Suppressor macrophage (primary cell): ENCODE data around the gene GNPTAB.
"Not testable (repeated sequence)": the region's sequence is repeated elsewhere in the genome, so short reads cannot be mapped to it uniquely, and the experiment has no call there.

ENCODE experiments used
- DNase-seq, 4 experiments: peaks; one replicate each; pipeline ENCODE4 v3.0.0-alpha.2; 2020 to 2022

The GNPTAB gene

DNA sequence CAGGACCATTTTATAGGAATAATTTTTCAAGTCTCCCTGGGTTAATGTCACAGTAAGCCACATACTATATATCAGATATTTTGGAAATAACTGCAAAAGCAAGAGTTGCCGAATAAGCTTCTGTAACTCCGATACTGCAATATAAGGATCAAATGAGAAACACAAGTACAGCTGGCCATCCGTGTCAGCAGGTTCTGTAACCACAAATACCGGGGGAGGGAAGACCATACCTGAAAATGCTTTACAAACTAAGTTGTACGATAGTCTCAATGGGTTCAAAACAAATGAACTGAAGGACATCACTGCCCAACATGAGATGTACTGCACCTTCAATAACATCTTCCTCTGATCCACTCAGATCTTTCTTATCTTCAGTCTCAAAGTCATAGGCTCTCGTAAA is 93.3 kb downstream of the GNPTAB start:
- no peak for DNase-seq

DNA sequence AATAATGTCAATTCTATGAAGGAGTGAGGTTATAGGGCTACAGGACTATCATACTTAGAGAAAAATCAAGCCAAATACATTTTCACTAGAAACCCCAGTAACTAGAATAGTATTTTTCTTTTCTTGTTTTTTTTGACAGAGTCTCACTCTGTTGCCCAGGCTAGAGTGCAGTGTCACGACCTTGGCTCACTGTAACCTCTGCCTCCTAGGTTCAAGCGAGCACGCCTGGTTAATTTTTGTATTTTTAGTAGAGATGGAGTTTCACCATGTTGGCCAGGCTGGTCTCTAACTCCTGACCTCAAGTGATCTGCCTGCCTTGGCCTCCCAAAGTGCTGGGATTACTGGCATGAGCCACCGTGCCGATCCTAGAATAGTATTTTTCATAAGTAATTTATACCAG is 96.3 kb downstream of the GNPTAB start:
- DNase-seq: not testable (repeated sequence)

DNA sequence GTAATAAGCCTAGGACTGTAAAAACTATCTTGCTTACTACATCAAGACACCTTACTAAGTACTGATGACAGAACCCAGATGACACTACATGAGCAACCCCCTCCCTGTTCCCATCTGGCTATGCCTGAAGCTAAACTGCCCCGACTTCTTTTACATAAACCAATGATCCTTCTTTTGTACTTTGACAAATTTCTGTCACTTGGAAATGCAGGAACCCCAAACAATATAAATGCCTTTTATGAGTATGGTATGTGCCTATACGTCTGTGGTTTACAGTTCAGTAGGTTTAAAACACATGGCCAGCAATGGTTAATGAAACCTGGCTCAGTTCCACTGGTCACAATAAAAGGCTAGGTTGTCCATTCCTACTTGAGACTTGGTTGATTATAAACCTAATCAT is 97.6 kb downstream of the GNPTAB start:
- no peak for DNase-seq

DNA sequence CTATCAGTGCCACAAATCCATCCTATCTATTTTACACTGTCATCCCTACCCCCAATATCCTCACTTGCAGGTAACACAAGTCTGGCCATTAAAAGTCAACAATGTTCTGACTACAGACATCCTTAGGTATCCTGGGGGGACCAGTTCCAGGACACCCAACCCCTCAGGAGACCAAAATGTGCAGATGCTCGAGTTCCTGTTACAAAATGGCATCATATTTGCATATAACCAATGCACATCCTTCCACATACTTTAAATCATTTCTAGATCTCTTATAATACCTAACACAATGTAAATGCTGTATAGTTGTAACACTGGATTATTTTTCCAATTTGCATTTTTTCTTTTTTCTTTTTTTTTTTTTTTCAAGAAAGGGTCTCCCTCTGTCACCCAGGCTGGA is 98.4 kb downstream of the GNPTAB start:
- DNase-seq: no peak

DNA sequence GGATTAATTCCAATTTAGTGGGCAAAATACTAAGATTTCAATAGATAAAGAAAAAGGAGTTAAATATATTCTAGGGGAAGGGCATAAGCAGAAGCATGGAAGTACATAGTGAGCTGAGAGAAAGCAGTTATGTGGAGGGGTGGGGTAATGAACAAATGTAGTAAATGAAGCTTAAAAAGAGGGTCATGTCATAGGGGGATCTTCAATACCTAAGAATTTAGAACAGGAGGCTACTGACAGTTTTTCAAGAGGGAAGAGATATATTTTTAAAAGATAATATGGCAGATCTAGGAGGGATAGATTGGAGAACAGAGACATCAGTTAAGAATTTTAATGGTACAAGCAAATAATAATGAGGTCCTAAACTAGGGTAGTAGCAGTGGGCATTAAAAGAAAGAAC is 100.9 kb downstream of the GNPTAB start:
- no peak for DNase-seq

DNA sequence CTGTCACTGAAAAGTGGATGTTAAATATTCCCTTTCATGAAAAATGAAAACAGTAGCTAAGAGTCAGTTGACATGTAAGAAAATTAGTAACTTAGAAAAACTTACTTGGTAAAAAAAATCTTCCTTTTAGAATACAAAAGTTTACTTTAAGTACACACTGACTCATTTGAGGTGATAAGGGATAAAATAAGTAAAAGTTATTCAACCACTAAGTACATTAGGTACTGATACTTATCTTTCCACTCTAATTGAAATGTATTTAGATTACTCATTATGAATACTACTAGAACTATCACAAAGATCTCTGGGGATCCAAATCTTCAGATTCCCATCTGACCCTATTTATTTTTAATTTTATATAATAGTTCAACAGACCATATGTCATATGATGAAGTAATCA is 103.7 kb downstream of the GNPTAB start:
- DNase-seq: no peak

DNA sequence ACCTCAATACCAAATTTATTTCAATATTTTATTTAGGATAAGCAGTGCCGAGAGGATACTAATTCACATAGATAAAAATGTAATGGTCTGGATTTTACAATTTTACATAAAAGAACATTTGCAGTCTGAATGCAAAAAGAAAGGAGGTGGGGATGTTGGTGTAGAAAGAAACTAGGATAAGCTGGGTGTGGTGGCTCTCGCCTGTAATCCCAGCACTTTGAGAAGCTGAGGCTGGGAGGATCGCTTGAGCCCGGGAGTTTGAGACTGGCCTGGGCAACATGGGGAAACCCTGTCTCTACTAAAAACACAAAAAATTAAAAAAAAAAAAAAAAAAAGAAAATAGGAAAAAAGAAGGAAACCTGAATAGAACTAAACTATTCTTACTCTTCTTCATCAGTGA is 108.4 kb downstream of the GNPTAB start:
- no peak for DNase-seq

DNA sequence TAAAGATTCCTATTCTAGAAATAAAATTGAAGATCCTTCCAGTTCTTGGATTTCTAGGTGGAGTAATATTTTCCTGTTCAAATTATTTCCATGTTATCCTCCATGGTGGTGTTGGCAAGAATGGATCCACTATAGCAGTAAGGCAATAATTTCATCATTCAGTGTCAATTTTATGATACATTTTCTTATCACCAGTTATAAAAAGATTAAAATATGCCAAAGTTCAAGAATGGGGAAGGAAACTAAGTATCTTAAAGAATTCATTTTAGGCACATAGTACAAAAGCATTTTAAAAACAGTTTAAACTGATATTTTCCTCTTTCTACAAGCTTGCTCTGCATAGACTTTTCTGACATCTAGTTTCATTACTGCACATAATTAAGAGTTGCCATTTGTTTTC is 110.6 kb downstream of the GNPTAB start:
- no peak for DNase-seq

DNA sequence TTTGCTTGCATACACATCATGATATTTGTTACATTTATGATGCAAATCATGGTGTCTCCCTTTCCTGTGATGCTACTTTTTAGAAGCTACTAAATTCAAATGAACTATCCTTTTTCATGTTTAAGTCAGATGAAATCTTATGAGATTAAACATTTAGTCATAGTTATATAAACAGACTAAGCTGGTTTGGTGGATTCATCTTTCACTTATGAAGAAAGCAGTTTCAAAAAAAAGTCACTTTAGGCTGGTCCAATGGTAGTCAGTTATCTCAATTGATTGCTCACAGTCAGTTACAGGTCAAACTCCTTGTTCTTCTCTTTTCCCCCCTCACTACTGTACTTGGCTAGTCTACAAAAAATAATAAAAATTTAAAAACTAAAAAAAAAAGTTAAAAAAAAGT is 111.2 kb downstream of the GNPTAB start:
- DNase-seq: no peak

DNA sequence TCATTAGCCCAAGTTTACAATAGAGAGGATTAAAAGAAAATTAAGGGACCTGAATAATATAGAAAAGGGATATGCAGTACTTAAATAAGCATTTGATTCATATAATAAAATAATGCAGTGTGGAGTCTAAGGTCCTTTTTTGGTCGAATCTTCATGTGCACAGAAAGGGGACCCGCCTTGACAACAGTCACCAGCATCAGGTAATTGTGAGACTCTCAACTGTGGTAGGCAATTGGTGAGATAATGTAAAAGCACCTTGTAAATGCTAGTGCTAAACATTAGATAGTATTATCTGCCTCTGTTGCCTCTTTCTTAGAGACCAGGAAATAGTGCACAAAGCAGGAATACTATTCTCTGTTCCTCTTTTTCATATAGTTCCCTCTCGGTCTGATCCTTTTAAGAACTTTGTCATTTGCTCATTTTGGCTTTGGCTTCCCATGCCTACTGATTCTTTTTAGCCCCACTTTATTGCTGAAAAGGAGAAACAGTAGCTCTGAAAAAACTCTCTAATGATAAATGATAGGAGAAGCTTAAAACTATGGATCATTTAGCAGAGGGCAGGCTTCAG is 115.8 kb downstream of the GNPTAB start:
- DNase-seq: peak; percentile 34 to 73 (median 57)

DNA sequence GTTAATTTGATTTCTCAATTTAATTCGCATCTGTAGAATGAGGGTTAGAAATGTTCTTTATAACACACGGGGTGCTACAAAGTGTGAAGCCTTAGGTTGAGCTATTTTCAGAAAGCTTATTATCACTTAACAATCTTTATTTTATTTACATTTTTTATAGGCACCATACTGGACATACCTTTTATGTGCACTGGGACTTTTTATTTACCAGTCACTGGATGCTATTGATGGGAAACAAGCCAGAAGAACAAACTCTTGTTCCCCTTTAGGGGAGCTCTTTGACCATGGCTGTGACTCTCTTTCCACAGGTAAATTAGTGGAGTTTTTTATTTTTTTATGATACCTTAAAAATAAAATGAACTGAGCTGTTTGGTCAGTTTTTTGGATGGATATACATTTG is 116.8 kb downstream of the GNPTAB start:
- DNase-seq: no peak

DNA sequence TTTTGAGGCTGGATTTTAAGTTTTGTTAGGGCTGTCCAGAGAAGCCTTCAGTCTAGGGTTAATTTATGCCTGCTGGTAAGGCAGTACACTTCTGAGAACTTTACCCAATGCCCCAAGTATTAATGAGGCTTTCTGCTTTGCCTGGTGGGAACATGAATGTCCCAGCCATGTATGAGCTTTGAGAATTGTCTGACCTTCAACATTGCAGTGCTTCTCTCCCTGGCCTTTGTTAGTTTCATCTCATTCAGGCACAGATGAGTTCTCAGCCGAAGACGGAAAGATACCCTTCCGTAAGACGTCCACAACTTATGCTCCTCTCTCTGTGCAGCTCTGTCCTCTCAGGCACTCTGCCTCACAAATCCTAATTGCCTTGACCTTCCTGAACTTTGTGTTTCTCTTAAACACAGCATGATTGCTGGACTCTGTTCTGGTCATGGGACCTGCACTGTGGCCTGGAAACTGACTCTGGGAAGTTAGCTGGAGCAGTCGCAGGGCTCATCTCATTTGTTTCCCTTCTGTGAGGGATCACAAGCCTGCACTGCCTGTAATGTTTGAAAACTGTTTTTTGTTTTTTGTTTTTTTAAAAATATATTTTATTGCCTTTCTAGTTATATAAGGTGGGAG is 117.6 kb downstream of the GNPTAB start:
- peak; percentile 21 to 69 (median 53) for DNase-seq

DNA sequence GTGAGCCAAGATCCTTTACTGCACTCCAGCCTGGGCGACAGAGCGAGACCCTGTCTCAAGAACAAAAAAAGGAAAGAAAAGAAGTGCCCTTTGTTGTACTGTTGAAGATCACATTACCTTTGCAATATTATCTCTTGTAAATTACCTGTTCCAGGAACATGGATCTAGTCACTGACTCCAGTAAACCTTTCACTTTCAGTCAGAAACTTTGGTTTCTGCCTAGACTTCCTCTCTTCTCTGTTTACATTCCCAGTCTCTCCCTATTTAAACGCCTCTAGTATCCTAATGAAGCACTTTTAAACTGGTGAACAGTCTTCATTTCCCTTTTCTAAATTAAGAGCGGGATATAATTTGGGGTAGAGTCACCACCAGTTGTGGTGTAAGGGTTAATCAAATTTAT is 120.5 kb downstream of the GNPTAB start:
- DNase-seq: no peak

DNA sequence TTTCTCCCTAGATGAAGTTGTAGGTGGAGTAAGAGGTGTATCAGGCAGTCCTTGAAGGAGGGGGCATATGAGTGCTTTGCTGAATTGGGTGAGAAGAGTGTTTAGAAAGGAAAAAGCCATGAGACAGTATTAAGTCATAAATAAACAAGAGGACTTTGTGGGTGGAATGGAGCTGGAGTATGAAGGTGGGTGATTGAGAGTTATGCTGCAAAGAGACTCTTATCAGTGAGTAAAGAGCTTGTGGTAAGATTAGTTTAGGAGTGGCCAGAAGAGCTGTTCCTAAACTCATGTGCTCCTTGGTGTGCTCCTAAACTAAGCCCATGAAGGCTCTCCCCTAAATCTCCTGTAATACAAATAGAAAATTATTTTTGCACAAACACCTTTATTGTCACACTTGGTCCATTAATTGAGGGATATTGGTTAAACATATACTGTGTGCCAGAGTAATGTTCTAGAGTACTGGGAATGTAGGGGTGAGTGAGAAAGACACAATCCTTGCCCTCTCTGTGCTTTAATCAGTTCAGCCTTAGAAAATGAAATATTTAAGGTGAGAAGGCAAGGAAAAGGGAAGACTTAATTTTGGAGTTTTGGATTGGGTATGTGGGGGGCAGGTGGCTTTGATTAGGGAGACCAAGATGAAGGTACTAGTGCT is 123.5 kb downstream of the GNPTAB start:
- peak in 1 of 4 experiments; percentile 15 for DNase-seq

DNA sequence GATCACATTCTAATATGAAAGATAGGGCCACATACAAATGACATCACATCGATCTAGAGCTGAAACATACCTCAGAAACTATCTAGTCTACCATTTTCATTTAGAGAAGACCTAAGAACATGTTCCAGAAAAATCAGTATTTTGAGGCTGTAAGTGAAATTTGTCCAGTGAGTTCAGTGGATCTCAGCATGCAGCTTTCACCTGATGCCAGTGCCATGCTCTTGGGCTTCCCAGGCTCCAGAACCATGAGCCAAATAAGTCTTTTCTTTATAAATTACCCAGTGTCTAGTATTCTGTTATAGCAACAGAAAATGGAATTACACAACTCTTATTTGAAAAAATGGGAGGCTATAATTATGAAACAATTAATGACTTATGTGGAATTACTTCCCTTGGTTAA is 124.4 kb downstream of the GNPTAB start:
- DNase-seq: no peak

DNA sequence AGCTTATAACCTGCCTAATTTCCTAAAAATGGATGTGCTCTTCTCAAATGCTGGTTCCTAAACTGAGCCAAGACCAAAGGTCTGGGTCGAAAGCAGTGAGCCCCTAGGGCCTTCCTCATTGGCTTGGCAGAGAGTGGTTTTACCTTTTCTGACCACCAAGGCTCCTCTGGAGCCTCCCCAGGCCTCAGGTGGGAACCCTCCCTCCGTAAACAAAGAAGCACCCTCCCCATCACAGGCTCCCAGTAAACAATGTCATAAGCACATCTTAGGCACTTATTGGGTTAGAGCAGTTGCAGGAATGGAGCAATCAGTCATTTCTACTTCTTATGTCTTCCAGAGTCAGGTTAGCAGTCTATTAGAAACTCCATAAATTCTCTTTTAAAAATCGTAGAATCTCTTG is 127.3 kb downstream of the GNPTAB start:
- DNase-seq: no peak

DNA sequence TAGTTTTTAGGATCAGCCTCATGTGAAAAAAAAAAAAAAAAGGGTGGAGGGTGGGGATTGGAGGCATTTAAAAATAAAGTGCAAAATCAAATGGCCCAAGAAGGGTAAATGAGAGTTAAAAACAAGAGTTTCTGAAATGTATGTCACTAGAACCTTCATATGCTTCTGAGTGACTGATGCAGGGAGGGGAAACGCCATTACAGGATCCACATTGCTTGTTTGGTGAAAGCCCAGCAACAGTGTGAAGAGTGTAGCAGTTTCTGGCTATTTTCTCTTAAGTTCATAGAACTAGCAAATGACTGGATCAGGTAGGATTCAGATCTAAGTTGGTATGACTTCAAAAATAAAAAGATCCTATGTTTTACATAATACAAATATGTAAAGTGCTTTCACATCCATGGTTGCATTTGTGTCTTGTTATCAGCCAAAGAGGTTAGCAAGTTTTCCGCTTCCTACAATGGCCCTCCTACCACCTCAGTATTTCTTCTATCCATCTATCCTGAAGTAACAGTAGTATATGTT is 130.4 kb downstream of the GNPTAB start:
- no peak for DNase-seq

DNA sequence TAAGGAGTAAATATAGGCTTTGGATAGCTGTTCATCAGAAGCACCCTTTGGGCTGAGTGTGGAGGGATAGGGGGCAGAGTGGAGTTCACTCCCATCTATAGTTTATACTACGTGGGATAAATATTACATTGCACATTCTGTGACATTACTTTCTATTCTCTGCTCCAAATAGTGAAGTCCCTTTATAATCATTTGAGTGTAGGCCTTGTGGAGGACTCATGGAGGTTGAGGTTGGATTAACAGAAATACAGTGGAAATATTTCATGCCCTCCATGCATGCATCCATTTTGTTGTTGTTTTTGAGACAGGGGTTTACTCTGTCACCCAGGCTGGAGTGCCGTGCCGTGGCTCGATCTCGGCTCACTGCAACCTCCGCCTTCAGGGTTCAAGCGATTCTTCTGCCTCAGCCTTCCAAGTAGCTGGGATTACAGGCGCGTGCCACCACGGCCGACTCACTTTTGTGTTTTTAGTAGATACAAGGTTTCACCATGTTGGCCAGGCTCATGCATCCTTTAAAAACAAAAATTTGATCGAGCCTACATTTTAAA is 131.9 kb downstream of the GNPTAB start:
- peak in 3 of 4 experiments; percentile 9 to 17 (median 17) for DNase-seq

DNA sequence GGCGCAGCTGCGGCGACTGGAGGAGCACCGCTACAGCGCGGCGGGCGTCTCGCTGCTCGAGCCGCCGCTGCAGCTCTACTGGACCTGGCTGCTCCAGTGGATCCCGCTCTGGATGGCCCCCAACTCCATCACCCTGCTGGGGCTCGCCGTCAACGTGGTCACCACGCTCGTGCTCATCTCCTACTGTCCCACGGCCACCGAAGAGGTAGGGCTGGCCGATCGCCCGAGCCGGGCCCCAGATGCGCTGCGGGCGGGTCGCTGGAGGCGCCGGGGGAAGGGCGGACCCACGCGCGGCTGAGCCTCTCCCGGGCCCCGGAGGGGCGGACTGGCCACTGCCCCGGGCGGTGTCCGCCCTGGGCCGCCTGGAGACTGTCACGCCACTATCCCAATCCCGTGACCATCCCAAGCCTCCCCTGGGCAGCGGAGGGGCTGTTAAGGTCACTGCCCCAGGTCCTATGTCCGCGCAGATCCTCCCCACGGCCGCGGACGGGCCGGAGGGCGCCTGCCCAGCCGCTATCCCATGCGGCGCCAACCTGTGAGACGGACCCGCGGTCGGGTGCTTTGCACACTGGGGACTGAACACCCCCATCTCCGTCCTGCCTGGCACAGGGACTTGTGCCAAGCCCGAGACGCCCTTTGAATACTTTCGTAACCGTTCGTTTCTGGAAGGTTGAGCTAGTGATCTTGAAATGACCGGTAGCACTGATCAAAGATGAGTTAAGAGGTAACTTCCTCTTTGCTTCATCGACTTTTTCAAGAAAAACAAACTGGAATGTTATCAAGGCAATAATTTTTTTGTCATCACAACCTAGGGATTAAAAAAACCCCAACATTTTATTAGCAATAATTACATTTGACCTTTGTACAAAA is 132.6 kb downstream of the GNPTAB start:
- DNase-seq: peak; percentile 31 to 66 (median 46)

DNA sequence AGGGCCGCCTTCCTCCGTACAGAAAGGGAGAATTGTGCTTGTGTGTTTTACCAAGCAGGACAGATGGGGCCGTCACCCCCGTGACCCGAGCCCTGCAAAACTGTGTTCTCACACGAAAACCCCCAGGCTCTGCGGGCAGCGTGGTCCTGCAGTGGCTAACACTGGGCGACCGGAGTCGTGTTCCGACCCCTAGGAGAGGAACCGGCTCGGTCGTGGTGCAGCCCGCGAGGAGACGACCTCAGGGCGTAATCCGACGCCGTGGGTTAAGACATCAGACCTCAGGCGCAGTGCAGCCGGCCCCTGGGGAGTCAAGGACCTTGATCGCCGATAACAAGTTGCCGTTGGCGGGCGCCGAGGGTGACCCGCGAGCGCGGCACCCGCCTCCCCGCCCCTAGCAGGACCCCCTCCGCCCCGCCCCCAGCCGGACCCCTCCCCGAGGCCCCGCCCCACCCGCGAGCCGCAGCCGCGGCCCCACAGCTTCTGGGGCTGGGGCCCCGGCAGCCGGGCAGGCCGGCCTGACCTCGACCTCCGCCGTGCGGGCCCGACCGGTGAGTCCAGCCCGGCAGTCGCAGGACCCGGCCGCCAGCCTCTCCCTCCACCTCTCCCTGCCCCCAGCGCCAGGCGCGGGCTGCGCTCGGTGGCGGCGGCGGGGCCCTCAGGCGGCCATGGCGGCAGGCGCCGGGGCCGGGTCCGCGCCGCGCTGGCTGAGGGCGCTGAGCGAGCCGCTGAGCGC is 133.4 kb downstream of the GNPTAB start, which contains the start of gene CHPT1:
Gene CHPT1 (plus strand): TSS at position 444 of the 733 bp plus-strand sequence. CDS start 222 bp downstream, at position 666.
- DNase-seq: peak; percentile 59 to 79 (median 70)

DNA sequence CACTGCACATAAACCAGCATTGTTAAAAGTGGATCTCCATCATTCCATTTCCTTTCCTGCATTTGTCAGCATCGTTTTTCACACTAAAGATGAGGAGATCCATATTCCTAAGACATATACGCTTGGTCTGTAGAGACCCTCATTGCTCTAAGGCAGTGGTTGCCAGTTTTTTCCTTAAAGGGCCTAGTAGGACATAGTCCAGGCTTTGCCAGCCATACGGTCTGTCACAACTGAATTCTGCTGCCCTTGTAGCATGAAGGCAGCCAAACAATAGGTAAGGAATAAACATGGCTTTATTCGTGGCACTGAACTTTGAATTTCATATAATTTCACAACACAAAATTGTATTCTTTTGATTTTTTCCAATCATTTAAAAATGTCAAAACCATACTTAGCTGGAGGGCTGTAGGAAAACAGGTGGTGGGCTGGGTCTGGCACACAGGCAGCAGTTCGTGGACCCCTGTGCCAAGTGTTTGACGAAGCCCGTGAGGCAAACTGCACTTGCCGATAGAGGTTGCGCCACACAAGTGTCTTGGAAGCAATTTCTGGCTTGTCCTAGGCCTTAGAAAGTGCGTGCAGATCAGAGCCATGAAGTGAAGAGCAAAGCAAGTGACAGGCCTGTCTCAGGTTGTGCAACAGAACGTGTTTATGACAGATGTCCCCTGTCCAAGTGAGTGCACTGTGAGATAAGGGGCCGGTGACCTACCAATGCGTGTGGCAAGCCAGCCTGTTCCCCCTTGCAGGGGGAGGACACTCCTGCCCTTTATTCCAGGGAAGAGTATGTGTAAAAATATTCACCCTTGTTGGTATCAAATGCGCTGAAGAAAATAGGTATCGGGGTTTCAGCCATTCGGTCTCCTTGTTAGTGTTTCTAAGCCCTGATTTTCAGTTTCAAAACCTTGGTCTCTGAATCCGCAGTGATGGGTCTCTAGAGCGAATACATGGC is 134.2 kb downstream of the GNPTAB start:
- peak; percentile 55 to 70 (median 60) for DNase-seq
